Left forelimb (tissue), 1 donor: Measurements from ENCODE around the gene EEPD1.
A peak's percentile ranks its signal among the peaks of the same experiment; 100 is the strongest.
"Not testable (repeated sequence)": the region's sequence is repeated elsewhere in the genome, so short reads cannot be mapped to it uniquely, and the experiment has no call there.

Experiments
- DNase-seq: peaks from one replicate; pipeline ENCODE4 v3.0.0-alpha.2; 2018; ENCODE audit warnings: low spot score

EEPD1 gene

GRCh38 chr7:36152756-36153570 is at the start of gene EEPD1:
Gene EEPD1, plus strand, starts transcription at chr7:36153254. Its CDS starts 1,071 bp downstream, at chr7:36154325.
- DNase-seq, result peak; percentile 100

GRCh38 chr7:36103837-36104561 is 49.1 kb upstream of the EEPD1 start:
- DNase-seq, result no peak

DNA sequence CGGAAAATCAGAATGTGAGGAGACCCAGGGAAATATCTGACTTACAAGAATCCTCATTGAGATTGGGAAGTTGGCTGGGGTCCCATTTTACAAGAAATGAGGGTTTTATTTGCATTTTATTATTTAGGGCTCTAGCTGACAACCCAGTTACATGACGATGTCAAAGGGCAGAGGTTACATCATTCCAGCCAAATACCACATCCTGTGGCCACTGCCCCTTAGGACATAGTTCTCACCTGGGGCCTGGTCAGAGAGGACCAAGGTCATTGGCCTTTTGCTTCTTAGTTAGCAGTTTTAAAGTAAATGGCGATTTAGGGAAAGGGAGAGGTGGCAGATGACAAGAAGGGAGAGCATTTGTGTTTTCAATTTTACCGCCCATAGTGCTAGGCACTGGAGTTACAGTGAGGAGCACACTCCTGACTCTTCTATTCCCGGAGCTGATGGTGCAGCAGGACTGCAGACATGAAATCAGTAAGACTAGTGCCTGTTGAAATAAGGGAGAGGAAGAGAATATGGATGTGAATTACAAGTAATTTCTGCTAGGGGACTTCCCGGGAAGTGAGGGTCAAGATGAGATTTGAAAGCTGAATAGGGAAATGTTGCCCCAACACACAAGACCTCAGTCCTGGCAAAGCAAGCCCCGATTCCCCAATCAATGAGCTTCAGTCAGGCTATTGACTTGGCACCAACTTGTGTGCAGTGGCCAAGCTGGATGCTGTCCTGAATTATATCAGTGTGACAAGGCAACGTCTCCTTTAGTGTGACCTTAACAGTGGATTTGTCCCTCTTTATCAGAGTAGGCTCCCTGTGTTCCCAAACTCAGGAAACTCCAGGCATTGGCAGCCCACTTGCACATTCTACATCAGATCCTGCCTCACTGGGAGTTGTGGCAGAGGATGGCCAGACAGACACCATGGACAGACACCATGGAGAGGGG is 45.8 kb upstream of the EEPD1 start:
- not testable (repeated sequence) for DNase-seq

GRCh38 chr7:36107926-36108631 is 45.0 kb upstream of the EEPD1 start:
- no peak for DNase-seq

- no peak for DNase-seq
These were observed 43.9 kb upstream of the EEPD1 start for GRCh38 chr7:36109013-36109627.

DNA sequence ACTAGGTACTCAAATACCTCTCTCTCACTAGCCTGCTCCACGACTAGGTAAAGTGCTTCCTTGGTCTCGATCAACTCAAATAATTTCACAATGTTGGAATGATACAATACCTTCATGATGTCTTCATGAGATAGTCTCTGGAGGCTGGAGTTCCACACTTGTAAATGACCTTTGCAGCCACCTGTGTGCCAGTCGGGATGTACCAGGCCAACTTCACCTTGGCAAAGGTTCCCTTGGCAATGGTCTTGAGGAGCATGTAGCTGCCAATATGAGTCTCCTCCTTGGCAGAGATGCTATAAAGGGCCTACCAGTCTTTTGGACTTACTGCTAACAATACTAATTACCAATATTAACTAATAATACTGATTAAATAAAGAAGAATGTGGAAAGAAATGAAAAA is 42.5 kb upstream of the EEPD1 start:
- no peak for DNase-seq

DNA sequence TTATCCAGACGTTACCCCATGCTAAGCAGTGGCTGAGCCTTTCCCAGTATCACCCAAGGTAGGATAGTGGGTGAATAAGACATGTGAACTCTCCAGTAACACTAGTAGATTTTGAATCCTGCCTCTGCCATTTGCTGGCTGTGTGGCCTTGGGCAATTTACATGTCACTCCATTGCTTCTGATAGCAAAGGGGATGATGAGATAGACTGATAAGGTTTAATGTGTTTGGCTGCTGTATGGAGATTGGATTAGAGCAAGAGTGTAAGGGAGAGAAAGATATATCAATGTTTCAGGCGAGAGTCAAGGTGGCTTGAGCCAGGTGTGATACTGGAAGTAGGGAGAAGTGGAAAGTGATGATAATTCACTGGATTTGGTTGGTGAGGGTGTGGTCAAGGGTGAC is 40.1 kb upstream of the EEPD1 start:
- DNase-seq, result no peak

GRCh38 chr7:36114355-36114754 is 38.7 kb upstream of the EEPD1 start:
- DNase-seq, result no peak

GRCh38 chr7:36115448-36116321 is 37.4 kb upstream of the EEPD1 start:
- no peak for DNase-seq

DNA sequence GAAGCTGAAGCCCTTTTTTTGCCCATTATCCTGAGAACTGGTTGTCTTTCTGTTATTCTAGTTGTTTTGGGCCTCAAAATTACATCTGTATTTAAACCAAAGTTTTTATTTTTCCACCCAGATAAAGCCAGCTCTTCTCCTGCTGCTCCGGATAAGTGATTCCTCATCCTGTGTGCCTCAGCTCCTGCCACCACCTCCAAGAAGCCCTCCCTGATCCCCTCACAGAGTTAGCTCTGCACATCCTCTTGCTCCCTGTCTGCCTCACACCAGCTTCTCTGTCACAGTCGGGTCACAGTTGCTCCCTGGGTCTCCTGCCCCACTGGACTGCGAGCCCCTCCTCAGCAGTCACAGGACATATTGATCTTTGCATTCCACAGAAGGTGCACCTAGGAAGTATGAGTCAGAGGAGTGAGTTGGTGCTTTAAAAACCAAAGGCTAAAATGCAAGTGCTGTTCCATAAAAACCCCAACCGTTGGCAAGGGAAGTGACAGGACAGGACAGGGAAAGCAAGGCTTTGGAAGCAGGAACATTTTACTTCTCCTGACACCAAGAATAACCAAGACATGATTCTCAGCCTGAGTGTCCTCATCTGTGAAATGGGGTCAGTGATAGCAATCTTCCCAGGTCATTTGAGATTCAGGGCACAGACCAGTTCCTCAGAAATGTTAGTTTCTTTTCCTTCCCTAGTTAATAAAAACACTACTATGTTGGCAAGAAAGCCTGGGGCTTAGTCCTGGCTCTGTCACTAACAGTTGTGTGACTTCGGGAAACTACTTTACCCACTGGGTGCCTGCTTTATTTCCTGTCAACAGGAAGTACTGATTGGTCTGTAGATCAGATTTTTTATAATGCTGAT is 36.5 kb upstream of the EEPD1 start:
- DNase-seq, result no peak

DNA sequence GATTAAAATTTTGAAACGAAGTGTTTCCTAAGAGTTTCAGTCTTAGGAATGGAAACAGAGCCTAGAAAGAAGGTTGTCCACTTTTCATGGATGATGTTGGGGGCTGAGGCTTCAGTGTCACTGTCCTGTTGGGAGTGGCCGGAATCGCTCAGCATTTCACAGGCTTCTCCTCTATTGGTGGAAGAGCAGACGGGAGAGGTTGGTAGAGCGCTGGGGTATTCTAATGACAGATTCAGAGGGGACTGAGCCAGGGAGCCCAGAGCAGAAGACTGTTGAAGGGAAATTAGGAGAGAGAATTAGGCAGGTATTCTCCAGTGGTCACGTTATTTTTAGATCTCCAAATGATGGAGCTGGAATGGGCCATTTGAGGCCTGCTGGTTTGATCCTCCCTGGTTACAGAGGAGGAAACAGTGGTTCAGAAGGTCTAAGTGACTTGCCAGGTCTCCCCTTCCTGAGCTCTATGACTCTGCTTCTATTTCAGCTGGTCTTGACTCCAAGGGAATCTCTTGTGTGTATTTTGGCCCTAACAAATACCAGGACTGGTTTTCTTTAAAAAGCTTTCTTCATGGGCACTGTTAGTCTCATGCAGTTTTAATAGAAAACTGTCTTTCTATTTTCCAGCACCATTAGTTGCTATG is 35.7 kb upstream of the EEPD1 start:
- no peak for DNase-seq

- no peak for DNase-seq
These were observed 34.7 kb upstream of the EEPD1 start for GRCh38 chr7:36118344-36118743.

GRCh38 chr7:36119005-36119706 is 33.9 kb upstream of the EEPD1 start:
- DNase-seq, result no peak

DNA sequence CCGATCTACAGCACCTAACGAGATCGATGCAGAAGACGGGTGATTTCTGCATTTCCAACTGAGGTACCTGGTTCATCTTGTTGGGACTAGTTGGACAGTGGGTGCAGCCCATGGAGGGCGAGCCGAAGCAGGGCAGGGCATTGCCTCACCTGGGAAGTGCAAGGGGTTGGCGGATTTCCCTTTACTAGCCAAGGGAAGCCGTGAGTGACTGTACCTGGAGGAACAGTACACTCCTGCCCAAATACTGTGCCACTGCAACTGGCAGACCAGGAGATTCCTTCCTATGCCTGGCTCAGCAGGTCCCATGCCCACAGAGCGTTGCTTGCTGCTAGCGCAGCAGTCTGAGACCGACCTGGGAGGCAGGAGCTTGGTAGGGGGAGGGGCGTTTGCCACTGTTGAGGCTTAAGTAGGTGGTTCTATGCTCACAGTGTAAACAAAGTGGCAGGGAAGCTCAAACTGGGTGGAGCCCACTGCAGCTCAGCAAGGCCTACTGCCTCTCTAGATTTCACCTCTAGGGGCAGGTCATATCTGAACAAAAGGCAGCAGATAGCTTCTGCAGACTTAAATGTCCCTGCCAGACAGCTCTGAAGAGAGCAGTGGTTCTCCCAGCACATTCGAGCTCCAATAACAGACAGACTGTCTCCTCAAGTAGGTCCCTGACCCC is 32.9 kb upstream of the EEPD1 start:
- DNase-seq, result not testable (repeated sequence)

DNA sequence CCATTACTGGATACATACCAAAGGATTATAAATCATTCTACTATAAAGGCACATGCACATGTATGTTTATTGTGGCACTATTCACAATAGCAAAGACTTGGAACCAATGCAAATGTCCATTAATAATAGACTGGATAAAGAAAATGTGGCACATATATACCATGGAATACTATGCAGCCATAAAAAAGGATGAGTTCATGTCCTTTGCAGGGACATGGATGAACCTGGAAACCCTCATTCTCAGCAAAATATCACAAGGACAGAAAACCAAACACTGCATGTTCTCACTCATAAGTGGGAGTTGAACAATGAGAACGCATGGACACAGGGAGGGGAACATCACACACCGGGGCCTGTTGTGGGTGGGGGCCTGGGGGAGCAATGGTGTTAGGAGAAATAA is 27.4 kb upstream of the EEPD1 start:
- not testable (repeated sequence) for DNase-seq

DNA sequence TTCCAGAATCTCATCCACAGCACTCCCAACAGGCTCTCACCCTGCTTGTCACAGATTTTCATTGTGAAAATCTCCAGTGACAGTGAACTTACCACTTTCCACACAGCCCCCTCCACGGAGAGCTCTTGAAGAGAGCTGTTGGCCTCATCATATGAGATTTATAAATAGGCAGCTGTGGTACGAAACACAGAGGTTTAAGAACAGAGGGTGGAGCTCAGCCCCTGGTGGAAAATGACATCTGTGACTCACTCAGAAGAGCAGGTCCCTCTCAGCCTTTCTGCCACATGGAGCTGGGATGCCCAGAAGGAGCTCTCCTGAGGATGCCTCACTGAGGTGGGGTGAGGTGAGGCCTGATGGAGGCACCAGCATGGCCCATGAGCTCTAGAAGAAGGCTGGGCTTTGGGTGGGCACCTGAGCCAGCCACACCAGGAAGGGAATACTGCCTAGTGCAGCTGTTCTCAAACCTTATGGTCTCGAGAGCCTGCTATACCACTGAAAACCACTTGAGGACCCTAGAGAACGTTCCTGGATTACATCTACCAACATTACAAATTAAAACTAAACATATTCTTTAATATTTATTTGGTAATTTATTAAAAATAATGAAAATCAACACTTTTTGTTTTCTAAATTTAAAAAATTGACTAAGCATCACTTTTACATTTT is 25.8 kb upstream of the EEPD1 start:
- no peak for DNase-seq
